Smooth muscle cell (in vitro differentiated cells): ENCODE data around the gene COPS4. TPM values are rescaled to one million over a fixed set of nuclear protein-coding genes. Genes with fewer than 3 reads are reported as not detected.

Source experiments
- DNase-seq: peaks from one replicate; lab custom pipeline; 2025; ENCODE audit not compliant: unreplicated experiment; lab: John Stamatoyannopoulos, UW
- H2AFZ ChIP-seq: fragments of 200-600 bp; sonication (generic); 2 replicates; pipeline ENCODE4 v1.6.0; 2016; ENCODE audit warnings: antibody characterized with exemption, low read depth, mild to moderate bottlenecking
- H3F3A ChIP-seq: fragments of 200-600 bp; sonication (generic); 2 replicates; pipeline ENCODE4 v1.6.0; 2017; ENCODE audit warnings: antibody characterized with exemption, low read depth
- H3K27ac ChIP-seq: fragments of 200-600 bp; sonication (generic); 2 replicates; pipeline ENCODE4 v1.5.1; 2016; ENCODE audit warnings: low read depth, mild to moderate bottlenecking
- H3K27me3 ChIP-seq: fragments of 200-600 bp; sonication (generic); 2 replicates; pipeline ENCODE4 v1.6.1; 2016; ENCODE audit warnings: low read depth, mild to moderate bottlenecking
- H3K36me3 ChIP-seq: fragments of 200-600 bp; sonication (generic); 2 replicates; pipeline ENCODE4 v1.5.1; 2016; ENCODE audit warnings: low read depth
- H3K4me1 ChIP-seq: fragments of 200-600 bp; sonication (generic); 2 replicates; pipeline ENCODE4 v1.5.1; 2016; ENCODE audit warnings: low read depth
- H3K4me2 ChIP-seq: fragments of 200-600 bp; sonication (generic); 2 replicates; pipeline ENCODE4 v1.6.0; 2016; ENCODE audit warnings: mild to moderate bottlenecking
- H3K4me3 ChIP-seq: fragments of 200-600 bp; sonication (generic); 2 replicates; pipeline ENCODE4 v1.5.1; 2016; ENCODE audit warnings: mild to moderate bottlenecking
- H3K79me2 ChIP-seq: fragments of 200-600 bp; sonication (generic); 2 replicates; pipeline ENCODE4 v1.6.0; 2016; ENCODE audit warnings: low read depth, mild to moderate bottlenecking
- H3K9ac ChIP-seq: fragments of 200-600 bp; sonication (generic); 2 replicates; pipeline ENCODE4 v1.6.0; 2016; ENCODE audit warnings: low read depth
- H3K9me3 ChIP-seq: fragments of 200-600 bp; sonication (generic); replicated peaks from 2 replicates; pipeline ENCODE4 v1.5.1; 2016; ENCODE audit warnings: low read depth
- H4K20me1 ChIP-seq: fragments of 200-600 bp; sonication (generic); 2 replicates; pipeline ENCODE4 v1.6.0; 2016; ENCODE audit warnings: low read depth
- WGBS: methylation state at CpG from one replicate; pipeline ENCODE4 v1.1.7; 2016; ENCODE audit warnings: low lambda C conversion rate; 5-methylcytosine and 5-hydroxymethylcytosine counted together
- polyA plus RNA-seq: library from polyadenylated mRNA; unstranded; fragments of >200 nt; fragmentation: Nextera tagmentation; extraction: Ambion mirVana; gene quantifications from 2 replicates; pipeline ENCODE4 v1.2.1, GENCODE V29; 2016
- total RNA-seq: library from RNA; depleted of rRNA; stranded (reverse); fragments of >200 nt; gene quantifications from 2 replicates; pipeline ENCODE4 v1.2.3, GENCODE V29; 2014
- TF ChIP-seq, protein P1 (sequence below): fragments of 200-600 bp; sonication (generic); IDR thresholded peaks from 2 replicates; pipeline ENCODE4 v1.5.1; 2017; ENCODE audit warnings: borderline replicate concordance, mild to moderate bottlenecking, antibody characterized with exemption; ENCODE audit not compliant: insufficient read depth, poor library complexity, severe bottlenecking

COPS4 gene
- total and polyA plus RNA-seq, 2 experiments from 2014 or later = 41.2 to 55.5 TPM

DNA sequence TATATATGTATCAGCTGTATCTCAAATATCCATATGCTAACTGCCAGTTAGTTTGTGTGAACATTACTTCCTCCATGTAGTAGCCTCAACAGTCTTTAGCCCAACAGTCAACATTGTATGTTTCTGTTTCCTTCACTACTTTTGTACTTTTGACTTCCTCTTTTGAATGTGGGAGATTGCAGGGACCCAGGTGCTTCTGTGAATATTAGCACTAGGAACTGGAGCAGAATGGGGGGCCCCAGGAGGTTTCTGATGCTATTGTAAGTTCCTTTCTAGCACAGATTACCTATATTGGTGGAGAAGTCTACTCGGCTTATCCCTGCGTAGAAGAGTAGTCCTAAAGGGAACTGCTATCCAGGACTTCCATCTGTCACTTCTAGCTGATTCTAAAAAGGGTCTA is 77.2 kb downstream of the COPS4 start:
- TF ChIP-seq, protein P1, sequence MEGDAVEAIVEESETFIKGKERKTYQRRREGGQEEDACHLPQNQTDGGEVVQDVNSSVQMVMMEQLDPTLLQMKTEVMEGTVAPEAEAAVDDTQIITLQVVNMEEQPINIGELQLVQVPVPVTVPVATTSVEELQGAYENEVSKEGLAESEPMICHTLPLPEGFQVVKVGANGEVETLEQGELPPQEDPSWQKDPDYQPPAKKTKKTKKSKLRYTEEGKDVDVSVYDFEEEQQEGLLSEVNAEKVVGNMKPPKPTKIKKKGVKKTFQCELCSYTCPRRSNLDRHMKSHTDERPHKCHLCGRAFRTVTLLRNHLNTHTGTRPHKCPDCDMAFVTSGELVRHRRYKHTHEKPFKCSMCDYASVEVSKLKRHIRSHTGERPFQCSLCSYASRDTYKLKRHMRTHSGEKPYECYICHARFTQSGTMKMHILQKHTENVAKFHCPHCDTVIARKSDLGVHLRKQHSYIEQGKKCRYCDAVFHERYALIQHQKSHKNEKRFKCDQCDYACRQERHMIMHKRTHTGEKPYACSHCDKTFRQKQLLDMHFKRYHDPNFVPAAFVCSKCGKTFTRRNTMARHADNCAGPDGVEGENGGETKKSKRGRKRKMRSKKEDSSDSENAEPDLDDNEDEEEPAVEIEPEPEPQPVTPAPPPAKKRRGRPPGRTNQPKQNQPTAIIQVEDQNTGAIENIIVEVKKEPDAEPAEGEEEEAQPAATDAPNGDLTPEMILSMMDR = no peak
- H4K20me1 ChIP-seq = no peaks in the 10 kb centered on the region
- no peak overlapping the region for H3K9ac ChIP-seq

DNA sequence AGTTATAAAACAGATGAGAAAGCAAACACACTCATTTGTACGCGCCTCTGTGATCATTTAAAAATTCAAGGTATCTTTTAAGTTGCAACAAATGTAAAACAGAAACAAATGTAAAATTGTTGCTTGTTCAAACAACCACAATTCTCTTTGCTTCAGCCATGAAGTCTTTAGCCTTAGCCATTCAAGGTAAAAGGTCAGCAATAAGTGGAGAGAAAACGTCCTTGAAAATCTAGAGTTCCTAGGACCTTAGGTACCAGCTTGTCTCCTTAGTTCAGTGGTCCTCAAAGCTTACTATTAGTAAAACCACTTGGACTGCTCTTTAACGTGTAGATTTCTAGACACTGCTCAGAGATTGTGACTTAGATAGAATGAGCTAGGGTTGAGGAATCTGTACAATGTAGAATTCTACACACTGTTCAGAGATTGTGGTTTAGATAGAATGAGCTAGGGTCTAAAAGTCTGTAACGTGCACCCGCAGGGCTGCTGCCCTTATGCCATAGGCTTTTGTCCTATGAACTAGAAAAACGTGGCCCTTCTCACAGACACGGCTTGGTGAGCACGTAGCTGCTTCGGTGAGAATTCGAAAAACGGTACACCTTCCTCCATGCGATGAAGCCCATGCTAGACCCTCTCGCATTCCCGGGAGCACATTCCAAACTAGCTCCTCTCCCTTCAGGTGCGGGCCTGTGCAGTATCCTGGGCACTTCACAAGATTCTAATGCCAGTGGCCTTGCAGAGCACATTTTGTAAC is 77.9 kb downstream of the COPS4 start:
- WGBS = 69% methylated on average over 16 of the region's 16 CpGs
- Histone ChIP-seq H3K4me1 (no peaks in the 10 kb centered on the region), H3F3A (no peaks in the 10 kb centered on the region), H3K27me3 (no peaks in the 10 kb centered on the region), H2AFZ (no peak overlapping the region), H3K79me2 (no peaks in the 10 kb centered on the region), H3K9me3 (no peaks in the 10 kb centered on the region), H4K20me1 (no peaks in the 10 kb centered on the region), H3K9ac (no peak overlapping the region), H3K27ac (peak overlapping the region; percentile 46), H3K36me3 (no peaks in the 10 kb centered on the region), H3K4me3 (no peak overlapping the region), H3K4me2 (peak overlapping the region; percentile 24)
- TF ChIP-seq, protein P1 = no peak
- DNase-seq = no peak

More for the DNA sequence above, 77.2 kb downstream of the COPS4 start:
- H3K9me3 ChIP-seq = no peaks in the 10 kb centered on the region
- WGBS = 92% methylated on average over 2 of the region's 2 CpGs
- H3K27me3 ChIP-seq = no peaks in the 10 kb centered on the region
- no peak for DNase-seq
- no peak overlapping the region for H3K4me2 ChIP-seq
- H3K4me1 ChIP-seq = no peaks in the 10 kb centered on the region
- no peak overlapping the region for H3K4me3 ChIP-seq
- H3F3A ChIP-seq = no peaks in the 10 kb centered on the region
- no peaks in the 10 kb centered on the region for H3K36me3 ChIP-seq
- H3K79me2 ChIP-seq = no peaks in the 10 kb centered on the region
- peak overlapping the region; percentile 46 for H3K27ac ChIP-seq
- H2AFZ ChIP-seq = no peak overlapping the region

DNA sequence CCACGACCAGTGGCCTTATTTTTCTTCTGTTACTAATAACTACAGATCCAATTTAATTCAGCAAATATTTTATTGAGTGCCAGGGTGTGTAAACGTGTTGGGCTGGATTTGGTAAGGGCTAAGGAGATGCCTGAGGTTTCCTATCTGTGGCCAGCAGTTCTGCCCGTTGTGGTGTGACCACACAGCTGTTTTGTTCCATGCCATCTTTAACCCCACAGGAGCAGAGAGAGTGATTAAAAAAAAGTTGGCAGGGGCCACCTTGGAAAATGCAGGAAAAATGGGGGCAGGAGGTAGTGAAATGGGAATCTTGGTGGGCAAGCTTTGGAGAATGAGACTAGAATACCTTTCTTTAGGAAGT is 78.4 kb downstream of the COPS4 start:
- Histone ChIP-seq H3K27me3 (no peaks in the 10 kb centered on the region), H3K27ac (peak overlapping the region; percentile 46), H3K79me2 (no peaks in the 10 kb centered on the region), H3K9ac (no peak overlapping the region), H3F3A (no peaks in the 10 kb centered on the region), H4K20me1 (no peaks in the 10 kb centered on the region), H3K36me3 (no peaks in the 10 kb centered on the region), H3K4me3 (no peak overlapping the region), H3K4me1 (no peaks in the 10 kb centered on the region), H3K4me2 (peak overlapping the region; percentile 24), H2AFZ (no peak overlapping the region), H3K9me3 (no peaks in the 10 kb centered on the region)
- no peak for DNase-seq
- TF ChIP-seq, protein P1 = no peak
- WGBS = 65% methylated on average over 3 of the region's 3 CpGs

DNA sequence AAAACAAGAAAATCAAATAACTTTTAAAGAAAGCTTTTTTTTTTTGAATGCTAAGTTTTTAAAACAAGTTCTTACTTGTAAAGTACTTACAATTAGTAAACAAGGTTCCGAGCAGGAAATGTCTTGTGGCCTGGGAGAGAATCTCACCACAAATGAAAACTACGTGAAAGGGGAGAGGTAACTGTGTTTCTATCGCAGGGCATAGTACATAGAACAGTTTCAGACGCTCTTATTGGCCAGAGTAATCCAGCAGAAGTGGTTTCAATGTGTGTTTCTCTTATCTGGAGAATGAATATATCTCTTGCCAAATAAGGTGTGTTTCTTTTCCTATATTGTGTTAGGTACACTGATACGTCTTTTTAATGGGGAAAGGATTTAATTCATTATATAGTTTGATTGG is 79.6 kb downstream of the COPS4 start, which contains the start of gene PLAC8:
PLAC8 (minus strand) TSS at position 154 of the 400 bp plus-strand sequence. CDS start 6,808 bp downstream, outside the sequence.
- Histone ChIP-seq H3K9me3 (no peaks in the 10 kb centered on the region), H3K4me3 (peak within 1 kb of the TSS; percentile 32), H3K4me1 (no peaks in the 10 kb centered on the region), H4K20me1 (no peaks in the 10 kb centered on the region), H3F3A (no peaks in the 10 kb centered on the region), H3K27me3 (no peaks in the 10 kb centered on the region), H3K36me3 (no peaks in the 10 kb centered on the region), H3K4me2 (peak within 1 kb of the TSS; percentile 32), H3K27ac (peak within 1 kb of the TSS; percentile 46), H3K9ac (no peak within 1 kb of the TSS), H2AFZ (peak within 1 kb of the TSS; percentile 17), H3K79me2 (no peaks in the 10 kb centered on the region)
- TF ChIP-seq, protein P1 = no peak
- no peak for DNase-seq
- WGBS = 39% methylated on average over 5 of the region's 5 CpGs
